Astrocyte of the spinal cord (primary cell): ENCODE results near the gene ADH1A.
A peak's percentile ranks its signal among the peaks of the same experiment; 100 is the strongest.

Source experiments
- DNase-seq: peaks from one replicate; pipeline ENCODE4 v3.0.0; 2011; ENCODE audit warnings: low read depth, low spot score
- H3K4me3 ChIP-seq: 2 replicates; pipeline ENCODE4 v1.5.1; 2011; ENCODE audit warnings: low read depth, mild to moderate bottlenecking, low read length, moderate library complexity
- in situ Hi-C: cut with HindIII; loops from 2 replicates; pipeline ENCODE4 v1.10.0; 2017; ENCODE audit warnings: low sequenced_read_pairs
- TF ChIP-seq, protein P1 (sequence below): IDR thresholded peaks from 2 replicates; pipeline ENCODE4 v1.5.1; 2012; ENCODE audit warnings: low read depth, mild to moderate bottlenecking, low read length, inconsistent platforms

Gene ADH1A

DNA sequence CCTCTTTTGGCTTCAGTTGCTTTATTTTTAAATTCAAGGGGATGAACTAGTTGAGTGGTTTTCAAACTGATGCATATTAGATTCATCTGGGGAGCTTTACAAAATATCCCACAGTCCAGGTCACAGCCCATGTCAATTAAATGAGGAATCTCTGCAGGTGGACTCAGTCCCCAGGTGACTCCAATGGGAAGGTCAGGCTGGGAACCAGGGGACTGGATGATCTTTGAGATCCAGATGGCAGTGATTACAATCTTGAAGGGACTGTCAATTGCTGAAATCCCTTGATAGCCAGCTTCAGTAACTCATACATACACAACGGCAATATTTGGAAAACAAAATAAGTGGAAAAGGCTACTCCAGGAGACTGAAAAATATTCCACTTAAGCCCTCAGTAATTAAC lies 23.4 kb upstream of the ADH1A start:
- TF ChIP-seq, protein P1, sequence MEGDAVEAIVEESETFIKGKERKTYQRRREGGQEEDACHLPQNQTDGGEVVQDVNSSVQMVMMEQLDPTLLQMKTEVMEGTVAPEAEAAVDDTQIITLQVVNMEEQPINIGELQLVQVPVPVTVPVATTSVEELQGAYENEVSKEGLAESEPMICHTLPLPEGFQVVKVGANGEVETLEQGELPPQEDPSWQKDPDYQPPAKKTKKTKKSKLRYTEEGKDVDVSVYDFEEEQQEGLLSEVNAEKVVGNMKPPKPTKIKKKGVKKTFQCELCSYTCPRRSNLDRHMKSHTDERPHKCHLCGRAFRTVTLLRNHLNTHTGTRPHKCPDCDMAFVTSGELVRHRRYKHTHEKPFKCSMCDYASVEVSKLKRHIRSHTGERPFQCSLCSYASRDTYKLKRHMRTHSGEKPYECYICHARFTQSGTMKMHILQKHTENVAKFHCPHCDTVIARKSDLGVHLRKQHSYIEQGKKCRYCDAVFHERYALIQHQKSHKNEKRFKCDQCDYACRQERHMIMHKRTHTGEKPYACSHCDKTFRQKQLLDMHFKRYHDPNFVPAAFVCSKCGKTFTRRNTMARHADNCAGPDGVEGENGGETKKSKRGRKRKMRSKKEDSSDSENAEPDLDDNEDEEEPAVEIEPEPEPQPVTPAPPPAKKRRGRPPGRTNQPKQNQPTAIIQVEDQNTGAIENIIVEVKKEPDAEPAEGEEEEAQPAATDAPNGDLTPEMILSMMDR: no peak
- no peak for DNase-seq
- no peak overlapping the region for H3K4me3 ChIP-seq
- in situ Hi-C loops: no loop called here

DNA sequence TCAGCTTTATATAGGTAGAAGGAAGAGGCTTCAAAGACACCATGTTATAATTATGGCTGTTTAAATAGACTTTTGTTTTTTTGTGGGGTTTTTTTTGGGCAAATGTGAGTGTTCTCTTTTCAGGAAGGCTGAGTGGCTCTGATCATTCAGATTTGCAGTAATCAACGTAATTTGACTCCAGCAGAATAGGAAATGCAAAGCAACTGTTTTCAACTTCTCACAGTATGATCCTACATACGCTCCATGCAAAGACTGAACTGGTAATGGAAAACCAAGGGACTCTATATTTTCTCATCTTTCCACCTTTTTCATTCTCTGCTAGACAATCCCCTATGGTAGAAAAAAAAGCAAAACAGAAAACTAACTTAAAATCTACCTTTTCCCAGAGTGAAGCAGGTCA lies 19.6 kb upstream of the ADH1A start:
- TF ChIP-seq, protein P1: no peak
- no peak for DNase-seq
- in situ Hi-C loops: no loop called here
- H3K4me3 ChIP-seq: no peak overlapping the region

DNA sequence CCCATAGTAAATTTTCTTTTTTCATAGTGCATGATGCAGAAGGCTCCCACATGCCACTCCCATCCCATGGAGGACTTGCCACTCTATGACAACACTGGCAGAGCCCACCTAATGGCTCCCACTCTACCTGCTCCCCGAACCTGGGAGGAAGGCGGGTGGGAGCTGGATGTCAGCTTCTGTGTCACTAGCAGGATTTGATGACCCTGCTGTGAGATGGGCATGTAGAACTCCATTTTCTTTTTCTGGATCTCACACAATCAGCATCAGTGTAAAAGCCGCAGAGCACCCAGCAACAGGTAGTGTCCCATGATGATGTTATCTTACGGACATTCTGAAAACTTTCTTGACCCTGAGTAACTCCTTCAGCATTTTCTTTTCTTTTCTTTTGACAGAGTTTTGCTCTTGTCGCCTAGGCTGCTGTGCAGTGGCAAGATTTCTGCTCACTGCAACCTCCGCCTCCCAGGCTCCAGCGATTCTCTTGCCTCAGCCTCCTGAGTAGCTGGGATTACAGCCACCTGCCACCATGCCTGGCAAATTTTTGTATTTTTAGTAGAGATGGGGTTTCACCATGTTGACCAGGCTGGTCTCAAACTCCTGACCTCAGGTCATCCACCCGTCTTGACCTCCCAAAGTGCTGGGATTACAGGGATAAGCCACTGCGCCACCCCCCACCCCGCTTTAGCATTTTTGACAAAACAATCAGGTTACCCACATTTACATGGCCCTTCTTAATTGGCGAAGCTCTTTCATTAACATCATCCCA lies 15.0 kb upstream of the ADH1A start:
- DNase-seq: no peak
- H3K4me3 ChIP-seq: no peak overlapping the region
- in situ Hi-C loops: no loop called here
- TF ChIP-seq, protein P1: no peak

DNA sequence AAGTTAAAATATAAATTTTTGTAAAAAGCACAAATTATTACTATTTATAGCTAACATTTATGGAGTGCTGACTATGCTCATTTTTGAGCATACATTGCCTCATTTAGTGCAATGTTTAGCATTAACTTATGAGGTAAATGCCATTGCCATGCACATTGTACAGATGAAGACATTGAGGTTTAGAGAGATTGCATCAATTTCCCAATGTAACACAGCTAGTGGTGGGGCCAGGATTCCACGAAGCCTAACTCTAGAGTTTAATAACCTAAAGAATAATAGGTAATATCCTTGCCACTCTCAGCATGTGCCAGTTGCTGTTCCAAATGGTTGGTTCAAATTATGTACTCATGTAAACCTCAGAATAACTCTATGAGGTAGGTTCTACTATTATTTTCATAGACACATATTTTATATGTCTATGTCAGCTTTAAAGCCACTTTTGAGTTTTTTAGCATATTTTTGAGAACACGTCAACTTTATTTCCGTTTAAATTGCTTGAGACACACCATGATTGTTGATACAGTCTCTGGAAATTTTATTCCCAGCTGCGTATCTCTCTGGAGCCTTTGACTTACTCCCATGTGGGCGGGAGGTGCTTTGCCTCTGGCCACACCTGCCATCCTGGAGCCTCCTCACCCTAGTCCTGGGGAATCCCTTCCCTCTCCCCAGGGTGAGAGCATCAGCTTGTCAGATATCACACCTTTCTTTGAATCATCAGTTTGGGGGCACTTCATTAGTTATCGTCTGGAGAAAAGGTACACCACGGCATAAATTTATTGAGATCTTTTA lies 10.8 kb upstream of the ADH1A start:
- in situ Hi-C loops: no loop called here
- peak; percentile 25 for DNase-seq
- TF ChIP-seq, protein P1: no peak

DNA sequence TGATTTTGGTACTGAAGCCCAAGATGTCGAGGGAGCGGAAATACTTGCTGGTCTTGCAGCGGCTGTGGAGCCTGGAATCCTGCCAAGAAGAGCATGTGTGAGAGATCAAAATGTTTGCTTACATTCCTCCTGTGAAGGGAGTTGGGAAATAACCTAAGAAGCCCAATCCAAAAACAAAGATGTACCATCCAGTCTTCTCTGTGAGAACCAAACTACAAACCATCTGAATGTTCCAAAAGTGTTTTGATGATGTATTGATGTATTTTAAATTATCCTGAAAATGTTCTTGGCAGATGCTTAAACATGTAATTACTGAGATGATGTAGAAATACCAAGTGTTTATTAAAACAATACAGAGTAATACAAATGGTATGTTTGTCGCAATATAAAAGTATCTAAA lies 10.1 kb upstream of the ADH1A start:
- in situ Hi-C loops: no loop called here
- TF ChIP-seq, protein P1: no peak
- no peak overlapping the region for H3K4me3 ChIP-seq
- DNase-seq: peak; percentile 89

More for the DNA sequence above, 10.8 kb upstream of the ADH1A start:
- no peak overlapping the region for H3K4me3 ChIP-seq

DNA sequence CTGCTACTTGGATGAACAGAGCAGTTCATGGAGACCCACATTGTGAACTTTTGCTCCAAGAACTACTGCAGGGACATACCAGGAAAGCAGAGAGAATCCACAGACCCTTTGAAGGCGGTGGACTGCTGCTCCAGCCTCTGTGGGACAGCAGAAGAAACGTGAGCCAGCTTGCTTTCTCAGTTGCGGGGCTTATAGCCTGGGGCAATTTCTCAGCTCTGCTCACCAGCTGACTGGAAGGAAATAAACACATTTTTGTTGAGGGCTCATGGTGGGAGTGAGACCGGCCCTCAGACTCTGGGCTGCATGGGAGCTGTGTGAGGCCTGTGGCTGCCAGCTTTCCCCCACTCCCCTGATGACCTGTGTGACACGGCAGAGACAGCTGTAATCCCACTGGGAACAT lies 2.6 kb upstream of the ADH1A start:
- in situ Hi-C loops: no loop called here
- TF ChIP-seq, protein P1: no peak
- no peak overlapping the region for H3K4me3 ChIP-seq
- no peak for DNase-seq
